RKO (cell line): ENCODE results near the gene BRD1.
"Not testable (repeated sequence)": the region's sequence is repeated elsewhere in the genome, so short reads cannot be mapped to it uniquely, and the experiment has no call there.

Experiments used
- DNase-seq: peaks from one replicate; pipeline ENCODE4 v3.0.0-alpha.2; 2016; ENCODE audit warnings: low spot score

BRD1 gene

DNA sequence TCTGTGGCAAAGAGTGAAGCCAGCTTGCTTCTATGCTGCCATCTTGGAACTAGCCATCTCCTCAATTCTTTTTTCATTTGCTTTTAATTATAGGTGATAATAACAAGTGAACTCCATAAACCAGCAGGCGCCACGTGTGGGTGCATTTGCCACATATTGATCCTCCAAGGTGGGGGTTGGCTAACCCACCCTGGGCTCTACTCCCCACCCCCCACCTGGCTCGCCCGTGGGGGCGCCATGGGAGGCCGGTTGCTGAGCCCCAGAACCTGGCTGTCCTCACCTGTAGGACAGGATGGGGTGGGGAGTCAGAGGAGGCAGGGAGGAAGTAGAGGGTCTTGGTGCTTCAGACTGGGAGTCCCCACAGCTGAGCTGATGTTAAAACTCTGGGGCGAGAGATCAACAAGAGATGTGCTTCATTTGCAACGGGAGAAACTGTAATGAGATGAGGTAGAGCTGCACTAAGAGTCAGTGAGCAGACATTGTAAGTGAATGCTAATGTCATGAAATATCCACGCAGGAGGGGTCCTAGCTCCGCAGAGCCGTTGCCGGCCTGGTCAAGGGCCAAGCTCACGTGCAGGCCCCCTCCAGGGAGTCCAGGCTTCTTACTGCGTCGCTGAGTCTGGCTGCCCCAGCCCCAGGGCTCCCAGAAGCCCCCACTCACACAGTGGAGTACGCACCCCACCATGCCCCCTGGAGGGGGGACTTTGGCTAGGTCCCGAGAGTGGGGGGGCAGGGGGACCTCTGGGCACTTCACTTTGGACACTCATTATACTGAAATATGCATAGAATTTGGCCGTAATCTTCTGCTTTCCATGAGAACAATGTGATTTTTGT, 59.4 kb downstream of the BRD1 start:
- DNase-seq: no peak

DNA sequence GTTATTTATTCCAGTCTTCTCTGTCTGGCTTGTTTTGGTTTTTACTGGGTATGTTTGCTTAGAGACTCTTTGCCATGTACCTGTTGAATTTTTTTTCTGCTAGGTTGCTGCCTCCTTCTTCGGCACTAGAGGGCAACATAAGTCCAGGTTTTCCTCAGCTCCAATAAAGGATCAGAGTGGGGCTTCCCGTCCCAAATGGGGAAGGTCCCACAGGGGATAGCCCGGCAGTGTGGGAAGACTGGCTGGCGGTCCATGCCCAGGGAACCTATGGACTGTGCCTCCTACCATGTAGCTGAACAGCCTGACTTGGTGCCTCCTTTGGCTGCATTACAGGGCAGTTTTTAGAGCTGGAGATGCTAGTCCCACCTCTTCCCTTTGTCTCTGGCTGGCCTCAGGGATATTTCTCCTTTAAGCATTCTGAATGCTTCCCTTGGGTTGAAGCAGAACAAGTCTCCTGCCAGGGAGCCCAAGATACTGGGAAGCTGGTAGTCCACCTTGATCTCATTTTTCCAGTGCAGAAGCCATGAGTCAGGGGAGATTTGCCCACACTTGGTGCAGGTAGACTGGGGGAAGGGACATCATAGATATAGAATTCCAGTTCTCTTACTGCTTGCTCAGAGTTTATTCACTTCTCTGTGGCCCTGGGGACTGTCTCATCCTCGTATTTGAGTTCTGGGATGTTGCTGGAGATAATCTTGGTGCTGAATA, 60.2 kb downstream of the BRD1 start:
- peak; percentile 68 for DNase-seq

DNA sequence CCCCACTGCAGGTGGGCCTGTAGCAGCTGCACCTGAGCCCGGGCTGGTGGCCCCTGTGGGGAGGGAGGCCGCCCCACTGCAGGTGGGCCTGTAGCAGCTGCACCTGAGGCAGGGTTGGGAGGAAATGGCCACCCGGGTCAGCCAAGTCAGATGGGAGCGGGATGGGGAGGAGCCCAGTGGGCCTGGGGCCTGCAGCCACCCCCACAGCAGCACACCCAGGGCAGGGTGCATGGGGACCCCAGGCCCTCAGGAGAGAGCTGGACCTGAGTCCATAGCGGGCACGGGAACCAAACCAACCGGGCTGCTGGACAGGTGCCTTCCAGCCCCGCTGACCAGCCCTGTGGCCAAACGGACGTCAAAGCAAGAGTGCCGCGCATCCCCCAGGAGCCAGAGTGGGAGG, 61.7 kb downstream of the BRD1 start:
- no peak for DNase-seq

DNA sequence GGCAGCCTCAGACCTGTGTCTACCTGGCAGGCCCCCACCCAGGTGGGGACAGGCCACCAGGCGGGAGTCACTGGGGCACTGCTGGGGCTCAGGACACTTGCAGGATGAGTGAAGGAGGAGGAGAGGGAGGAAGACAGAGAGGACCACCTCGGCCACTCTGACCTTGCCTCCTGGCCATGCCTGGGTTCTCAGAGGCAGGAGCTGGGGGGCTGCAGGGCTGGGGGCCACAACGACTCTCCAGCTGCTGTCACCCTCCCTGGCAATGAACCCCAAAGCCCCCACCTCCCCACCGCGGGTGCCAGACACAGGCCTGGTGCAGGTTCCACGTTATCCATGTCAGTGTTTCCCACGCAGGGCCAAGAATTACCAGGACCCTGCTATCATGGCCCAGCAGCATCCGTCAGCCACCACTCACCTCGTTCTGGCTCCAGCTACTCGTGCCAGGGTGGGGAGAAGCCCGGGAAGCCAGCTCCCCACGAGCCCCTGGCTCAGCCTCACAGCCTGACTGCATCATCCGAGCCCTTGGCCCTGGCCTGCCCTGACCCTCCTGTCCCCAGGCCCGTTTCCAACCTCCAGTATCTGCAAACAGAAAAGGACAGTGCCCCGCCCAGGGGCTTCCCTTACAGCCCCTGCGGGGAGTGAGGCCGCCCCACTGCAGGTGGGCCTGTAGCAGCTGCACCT, 62.4 kb downstream of the BRD1 start:
- DNase-seq: no peak

DNA sequence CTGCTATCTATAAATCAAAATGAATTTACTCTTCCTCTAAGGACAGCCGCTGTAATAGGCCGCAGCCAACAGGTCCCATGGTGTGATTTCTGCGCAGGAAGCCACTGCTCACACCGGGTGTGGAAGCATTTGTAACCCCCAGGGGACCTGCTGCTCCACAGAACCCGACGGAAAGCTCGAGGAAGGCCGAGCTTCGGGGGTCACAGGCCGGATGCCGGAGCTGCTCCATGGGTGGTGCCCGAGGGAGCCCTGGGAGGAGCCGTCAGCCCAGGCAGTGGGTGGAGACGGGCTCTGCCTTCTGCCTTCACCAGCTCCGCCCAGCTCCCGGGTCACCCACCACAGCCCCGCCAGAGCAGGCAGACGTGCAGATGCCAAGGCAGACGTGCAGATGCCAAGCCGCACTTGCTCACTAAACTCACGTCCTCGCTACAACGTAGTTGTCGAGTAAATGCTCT, 63.5 kb downstream of the BRD1 start:
- DNase-seq: no peak

DNA sequence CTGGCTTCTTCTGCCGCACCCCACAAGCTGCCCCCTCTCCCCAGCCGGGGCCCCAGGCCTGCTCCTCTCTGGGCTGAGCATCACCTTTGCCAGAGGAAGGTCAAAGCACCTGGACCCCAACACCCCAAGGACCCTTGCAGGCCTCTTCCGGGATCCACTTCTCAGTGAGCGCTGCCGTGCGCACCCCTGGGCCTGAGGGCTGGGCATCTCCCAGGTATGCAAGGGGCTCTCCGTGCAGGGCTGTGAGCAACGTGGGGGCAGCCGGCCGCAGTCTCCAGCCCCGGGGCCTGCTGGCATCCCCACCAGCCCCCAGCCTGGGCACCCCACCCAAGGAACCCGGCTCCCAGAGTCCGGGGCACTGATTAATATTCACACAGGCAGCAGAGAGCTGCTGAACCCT, 64.0 kb downstream of the BRD1 start:
- DNase-seq: no peak

DNA sequence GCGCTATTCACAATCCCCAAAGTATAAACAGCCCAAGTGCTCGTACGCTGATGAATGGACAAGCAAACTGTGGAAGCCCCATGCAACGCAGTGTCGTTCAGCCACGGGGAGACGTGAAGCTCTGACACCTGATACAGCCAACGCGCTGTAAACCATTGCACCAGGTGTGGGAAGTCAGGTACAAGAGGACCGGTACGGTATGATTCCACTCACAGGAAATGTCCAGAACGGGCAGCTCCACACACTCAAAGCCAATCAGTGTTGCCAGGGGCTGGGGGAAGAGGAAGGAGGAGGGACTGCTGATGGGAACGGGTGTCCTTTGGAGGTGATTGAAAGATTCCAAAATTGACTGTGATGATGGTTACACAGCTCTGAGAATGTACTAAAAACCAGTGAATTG, 64.5 kb downstream of the BRD1 start:
- no peak for DNase-seq

DNA sequence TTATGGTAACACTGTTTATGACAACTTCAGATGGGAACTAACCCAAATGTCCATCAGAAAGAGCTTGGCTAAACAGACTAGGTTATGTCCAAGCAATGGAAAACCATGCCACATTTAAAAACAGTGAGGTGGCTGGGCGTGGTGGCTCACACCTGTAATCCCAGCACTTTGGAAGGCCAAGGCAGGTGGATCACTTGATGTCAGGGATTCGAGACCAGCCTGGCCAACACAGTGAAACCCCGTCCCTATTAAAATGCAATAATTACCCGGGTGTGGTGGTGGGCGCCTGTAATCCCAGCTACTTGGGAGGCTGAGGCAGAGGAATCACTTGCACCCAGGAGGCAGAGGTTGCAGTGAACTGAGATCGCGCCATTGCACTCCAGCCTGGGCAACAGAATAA, 65.1 kb downstream of the BRD1 start:
- not testable (repeated sequence) for DNase-seq

DNA sequence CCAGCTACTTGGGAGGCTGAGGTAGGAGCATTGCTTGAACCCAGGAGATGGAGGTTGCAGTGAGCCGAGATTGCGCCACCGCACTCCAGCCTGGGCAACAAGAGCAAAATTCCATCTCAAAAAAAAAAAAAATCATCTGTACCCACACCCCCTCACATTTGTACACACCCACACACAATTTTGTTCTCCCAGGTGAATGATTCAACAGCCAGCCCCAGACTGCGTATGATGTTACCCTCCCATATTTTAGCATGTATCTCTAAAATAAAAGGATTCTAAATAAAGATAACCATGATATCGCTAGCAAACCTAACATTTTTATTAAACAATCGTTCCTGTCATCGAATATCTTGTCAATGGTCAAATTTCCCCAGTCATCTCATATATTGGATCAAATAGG, 65.8 kb downstream of the BRD1 start:
- no peak for DNase-seq

DNA sequence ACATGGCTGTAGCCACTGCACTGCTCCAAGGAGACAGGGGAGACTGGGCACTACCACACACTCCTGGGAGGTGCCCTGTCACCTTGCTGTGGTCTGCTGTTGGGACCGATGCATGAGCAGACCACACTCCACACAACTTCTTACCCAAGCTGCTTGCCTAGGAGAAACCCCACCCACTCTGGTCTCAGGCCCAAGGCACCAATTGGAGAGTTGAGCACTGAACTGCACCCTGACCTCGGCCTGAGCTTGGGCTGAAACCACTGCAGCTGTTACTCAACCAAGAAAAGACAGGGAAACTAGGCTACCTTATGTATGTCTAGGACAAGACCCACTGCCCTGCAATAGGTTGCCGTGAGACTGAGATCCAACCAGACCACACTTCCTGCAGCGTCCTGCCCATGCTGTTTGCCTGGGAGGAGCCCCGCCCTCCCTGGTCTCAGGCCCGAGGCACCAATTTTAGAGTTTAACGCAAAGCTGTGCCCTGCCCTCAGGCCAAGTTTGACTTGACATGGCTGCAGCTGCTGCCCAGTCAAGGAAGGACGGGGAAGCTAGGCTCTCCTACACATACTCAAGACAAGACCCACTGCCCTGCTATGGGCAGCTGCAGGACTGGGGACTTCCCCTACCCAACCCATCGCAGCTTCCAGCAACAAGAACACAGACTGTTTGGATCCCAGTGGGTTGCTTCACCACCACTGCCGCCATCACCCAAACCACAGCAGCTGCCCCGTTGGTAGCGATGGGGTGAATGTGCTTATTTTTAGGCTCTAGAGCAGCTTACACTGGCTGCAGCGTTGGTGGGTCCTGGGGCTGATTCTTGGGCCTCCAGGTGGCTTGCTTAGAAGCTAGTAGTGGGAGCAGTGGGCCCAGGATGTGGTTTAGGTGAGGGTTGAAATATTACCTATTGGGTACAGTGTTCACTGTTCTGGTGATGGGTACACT, 66.8 kb downstream of the BRD1 start:
- DNase-seq: no peak

DNA sequence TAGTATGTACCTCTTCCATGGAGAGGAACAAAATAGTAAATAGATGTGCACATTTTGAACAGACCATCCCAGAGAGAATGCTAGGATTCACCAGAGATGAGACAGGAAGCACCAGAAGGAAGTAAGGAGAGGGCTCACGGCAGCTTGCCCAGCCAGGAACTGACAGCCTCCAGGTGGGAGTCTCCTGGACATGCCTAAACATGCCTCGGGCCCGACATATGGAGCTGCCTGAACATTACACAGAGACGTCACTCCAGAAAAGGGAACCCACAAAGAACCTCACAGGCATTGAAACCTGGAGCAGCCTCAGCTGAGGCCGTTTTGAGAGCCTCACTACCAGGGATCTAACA, 67.4 kb downstream of the BRD1 start:
- no peak for DNase-seq

DNA sequence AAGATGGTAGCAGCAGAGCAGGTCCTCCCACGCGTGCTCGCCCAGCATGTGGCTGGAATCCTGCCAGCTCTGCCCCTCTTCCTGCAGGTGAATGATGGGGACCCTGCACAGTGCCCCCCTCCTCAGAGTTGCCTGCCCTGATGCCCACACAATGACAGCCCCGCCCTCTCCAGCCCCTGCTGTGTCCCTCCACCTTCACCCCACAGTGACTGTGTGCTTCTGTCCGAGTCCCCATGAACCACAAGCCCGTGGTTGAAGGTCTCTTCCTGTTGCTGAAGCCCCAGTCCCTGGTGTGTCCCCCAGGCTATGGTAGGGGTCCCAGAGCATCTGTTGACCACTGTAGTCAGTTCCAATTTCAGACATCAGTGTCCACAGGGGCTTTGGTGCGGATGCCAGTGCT, 71.0 kb downstream of the BRD1 start:
- DNase-seq: no peak

DNA sequence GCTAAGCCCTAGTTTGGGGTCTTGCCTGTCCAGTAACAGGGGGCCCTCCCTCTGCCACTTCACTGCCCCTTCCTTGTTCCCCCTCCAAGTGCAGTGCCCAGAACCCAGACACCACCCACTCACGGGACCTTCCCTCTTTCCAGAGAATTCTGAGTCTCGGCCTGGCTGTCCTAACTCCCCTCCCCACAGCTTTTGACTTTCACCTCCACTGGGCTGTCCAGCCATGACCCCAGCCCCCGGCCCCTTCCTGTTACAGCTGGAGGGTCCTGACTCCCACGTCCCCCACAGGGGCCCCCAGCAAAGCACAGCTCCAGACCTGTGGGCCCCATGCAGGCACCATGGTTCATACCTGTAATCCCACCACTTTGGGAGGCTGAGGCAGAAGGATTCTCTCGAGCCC, 71.5 kb downstream of the BRD1 start:
- no peak for DNase-seq

DNA sequence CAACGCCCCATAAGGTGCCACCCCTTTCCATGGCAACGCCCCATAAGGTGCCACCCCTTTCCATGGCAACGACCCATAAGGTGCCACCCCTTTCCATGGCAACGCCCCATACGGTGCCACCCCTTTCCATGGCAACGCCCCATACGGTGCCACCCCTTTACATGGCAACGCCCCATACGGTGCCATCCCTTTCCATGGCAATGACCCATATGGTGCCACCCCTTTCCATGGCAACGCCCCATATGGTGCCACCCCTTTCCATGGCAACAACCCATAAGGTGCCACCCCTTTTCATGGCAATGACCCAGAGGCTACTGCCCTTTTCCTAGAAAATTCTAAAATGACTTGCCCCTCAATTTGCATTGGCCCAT, 72.1 kb downstream of the BRD1 start:
- DNase-seq: no peak

DNA sequence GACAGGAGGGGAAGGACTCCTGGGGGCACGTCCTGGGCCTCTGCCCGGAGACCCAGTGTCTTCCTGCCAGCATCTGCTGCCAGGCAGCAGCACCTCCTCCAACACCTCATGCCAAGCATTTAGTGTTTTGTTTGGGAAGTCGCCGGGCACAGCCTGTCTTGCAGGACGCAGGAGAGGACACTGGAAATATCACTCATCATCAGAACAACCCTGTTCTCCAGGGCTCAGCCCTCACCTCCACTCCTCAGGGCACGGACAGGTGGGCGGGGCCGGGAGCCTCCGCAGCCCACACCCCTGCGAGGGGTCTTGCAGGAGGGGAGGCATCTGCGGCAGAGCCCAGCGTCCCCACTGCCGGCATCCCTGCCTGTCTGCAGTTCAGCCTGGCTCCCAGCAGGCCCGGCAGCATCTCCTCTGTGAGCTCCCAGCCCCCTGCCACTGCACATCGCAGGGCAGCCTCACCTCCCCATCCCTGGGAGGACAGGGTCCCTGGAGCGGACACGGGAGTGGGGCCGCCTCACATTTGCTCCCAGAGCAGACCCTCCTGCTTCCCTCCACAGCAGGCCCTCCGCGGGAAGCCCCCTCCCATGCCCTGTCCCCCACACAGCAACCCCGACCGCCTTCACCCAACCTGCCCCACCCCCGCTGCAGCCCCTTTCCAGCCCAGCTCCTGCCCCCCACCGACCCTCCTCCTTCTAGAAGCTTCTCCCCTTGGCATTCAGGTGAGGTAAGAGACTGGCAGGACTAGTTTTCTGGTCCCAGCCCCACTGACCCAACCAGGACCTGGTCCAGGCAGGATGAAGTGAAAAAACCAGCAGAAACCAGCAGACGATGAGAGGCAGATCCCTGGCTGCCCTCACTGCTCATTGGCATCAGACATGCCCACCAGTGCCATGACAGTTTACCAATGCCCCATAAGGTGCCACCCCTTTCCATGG, 72.7 kb downstream of the BRD1 start:
- no peak for DNase-seq

DNA sequence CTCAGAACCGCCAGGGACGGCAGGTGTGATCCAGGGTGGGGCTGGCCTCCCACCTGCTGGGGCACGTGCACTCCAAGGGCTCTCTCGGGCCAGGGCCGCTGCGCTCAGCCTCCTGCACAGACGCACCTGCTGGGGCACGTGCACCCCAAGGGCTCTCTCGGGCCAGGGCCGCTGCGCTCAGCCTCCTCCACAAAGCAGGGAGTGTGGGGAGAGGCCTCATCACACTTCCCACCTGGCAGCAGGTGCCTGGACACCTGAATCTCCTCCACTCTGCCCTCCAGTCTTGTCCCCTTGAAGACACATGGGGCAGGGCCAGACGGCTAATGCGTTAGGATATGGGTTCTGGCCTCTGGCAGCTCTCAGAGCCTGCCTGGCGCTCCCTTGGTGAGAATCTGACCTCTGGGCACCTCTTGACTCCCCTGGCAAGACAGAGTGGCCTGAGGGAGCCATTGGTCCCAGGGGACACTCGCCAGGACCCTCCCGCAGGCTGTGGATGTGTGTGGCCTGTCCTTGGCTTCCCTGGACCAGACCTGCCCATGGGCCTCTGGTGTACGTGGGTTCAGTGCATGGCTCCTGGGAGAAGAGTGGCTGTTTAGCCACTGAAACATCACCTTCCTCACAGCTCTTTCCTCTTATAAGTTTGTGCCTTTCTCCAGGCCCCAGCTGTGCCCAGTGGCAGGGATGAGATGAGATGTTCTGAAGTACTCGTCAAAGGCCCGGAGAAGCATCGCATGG, 73.5 kb downstream of the BRD1 start:
- no peak for DNase-seq

DNA sequence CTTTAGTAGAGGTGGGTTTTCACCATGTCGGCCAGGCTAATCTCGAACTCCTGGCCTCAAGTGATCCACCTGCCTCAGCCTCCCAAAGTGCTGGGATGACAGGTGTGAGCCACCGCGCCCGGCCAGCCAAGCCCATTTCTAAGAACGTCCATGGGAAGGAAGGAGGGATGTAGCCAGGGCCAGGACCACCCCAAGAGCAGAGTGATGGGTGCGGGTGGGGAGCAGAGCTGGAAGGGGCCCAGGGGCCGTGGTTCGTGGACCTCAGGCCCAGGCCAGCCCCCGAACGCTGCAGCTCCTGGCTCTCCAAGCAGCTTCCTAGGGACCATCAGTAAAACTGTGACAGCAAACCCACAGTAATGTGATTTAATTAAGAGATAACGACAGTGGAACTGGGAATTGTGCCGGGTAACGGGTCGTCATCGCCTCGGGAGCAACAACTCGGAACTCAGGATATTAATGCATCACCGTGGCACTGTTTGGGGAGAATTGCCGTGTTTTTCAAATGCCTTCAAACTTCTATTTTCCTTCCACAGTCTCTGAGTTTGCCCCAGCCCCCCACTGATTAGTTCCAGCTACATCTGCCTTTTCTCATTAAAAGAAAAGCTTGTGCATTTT, 74.3 kb downstream of the BRD1 start:
- no peak for DNase-seq

DNA sequence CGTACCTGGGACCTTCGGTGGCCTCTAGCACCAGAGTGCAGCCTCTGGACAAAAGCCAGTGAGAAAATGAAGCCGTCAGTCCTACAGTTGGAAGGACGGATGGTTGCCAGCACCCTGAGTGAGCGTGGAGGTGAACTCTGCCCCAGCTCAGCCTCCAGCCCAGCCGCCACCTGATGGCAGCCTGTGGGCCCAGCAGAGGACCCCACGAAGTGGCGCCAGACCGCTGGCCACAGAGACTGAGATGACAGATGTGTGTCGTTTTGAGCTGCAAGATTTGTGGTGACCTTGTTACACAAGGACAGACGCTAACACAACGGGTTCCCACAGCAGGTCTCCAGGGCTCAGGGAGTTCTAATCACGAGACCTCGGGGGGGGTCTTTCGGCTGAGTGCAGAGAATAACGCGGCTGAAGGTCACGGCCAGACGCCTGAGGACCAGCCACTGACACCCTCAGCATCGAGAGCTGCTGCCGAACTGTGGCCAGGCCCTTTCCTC, 75.0 kb downstream of the BRD1 start:
- no peak for DNase-seq

DNA sequence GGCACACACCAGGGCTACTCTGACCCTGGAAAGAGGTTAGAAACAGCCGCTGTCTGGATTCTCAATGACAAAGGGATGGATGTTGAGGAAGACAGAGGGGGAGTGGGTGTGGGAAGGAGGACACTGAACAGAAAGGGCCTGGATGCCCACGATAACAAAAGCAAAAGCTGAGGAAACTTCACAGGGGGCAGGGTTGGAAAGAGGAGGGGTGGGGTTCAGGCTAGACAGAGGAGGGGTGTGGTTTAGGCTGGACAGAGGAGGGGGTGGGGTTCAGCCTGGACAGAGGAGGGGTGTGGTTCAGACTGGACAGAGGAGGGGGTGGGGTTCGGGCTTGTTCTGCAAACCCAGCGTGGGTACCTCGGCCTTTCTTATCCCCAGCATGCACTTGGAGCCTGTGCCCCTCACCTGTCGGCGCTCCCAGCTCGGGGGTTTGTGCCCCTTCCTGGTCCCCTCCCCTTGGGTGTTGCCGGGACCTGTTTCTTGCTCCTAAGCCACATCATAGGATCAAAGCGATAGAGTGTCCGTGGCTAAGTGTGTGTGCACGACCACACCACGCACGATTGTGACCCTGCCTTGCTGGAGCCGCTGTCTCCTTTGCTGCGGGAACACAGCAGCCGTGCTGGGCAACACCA, 75.6 kb downstream of the BRD1 start:
- no peak for DNase-seq
